ENCODE data around the gene ARL14EP.

ARL14EP gene

DNA sequence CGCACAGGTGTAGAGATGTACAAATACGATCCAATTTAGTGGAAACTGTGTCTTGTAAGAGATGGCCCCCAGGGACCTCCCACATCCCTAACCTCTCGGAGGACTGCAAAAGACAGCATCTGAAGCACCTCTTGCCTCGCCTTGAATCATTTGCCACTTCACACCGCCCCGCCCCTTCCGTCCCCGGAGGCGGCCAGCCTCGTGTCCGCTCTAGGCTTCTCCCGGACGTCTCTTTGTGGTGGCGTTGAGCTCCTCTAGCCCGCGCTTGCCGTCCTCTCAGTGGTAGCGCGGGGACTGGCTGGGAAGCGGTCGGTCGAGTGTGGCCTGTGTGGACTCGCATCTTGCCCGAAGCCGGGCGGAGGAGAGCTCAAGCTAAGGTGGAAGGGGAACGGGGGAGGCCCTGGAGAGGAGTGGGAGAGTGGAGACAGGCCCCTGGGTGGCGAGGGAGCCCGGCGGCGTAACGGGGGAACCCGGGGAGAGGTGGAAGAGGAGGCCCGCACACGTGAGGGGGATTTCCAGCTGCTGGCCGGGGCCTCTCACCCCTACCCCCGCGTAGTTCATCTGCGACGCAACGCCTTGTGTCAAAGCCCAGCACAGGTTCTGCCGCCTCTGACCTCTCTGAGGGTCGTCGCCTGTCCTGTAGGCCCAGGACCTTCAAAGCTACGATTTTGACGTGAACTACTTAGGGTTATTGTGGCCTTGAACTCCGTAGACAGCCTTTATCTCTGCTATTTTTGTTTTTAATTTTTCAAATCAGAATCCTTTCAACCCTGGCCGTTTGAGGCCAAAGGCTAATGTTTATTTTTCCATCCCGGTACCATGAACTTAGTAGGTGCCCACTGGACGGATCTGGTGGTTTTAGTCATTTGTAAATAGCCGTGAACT is at the start of gene ARL14EP:
TSS of gene ARL14EP (plus strand) at position 279 of the 885 bp plus-strand sequence. CDS start 7,845 bp downstream, outside the sequence.
- peak; percentile 87 for DNase-seq (ENCODE audit: low read depth)

DNA sequence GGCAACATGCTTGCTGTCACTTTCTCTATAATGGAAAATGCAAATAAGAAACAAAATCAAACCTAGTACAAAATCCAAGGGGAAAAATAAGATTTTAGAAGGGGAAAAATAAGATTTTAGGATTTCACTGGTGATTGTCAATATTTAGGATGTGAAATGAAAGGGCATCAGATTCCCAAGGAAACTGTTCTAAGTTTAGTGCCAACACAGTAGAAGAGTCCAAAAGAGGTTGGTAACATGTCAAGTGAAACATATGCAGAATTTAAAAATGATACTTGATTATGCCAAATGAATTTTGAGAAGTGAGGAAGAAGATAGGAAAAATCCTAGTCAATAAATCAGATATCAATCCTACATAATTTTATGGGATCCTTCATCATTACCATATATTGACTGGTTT is 45.7 kb upstream of the ARL14EP start:
- DNase-seq (ENCODE audit: low read depth) = no peak

DNA sequence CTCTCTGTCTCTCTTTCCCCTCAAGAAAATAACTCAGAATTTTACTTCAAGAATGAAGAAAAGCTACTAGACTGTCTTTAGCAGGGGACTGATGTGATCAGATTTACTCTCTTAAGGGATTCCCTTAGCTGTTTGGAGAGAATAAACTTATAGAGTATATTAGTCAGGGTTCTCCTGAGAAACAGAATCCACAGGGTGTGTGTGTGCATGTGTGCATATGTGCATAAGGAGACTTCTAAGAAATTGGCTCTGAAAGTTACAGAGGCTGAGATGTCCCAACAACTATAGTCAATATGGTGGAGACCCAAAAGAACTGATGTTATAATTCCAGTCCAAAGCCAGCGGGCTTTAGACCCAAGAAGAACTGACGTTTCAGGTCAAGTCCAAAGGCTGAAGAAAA is 43.1 kb upstream of the ARL14EP start:
- no peak for DNase-seq (ENCODE audit: low read depth)

DNA sequence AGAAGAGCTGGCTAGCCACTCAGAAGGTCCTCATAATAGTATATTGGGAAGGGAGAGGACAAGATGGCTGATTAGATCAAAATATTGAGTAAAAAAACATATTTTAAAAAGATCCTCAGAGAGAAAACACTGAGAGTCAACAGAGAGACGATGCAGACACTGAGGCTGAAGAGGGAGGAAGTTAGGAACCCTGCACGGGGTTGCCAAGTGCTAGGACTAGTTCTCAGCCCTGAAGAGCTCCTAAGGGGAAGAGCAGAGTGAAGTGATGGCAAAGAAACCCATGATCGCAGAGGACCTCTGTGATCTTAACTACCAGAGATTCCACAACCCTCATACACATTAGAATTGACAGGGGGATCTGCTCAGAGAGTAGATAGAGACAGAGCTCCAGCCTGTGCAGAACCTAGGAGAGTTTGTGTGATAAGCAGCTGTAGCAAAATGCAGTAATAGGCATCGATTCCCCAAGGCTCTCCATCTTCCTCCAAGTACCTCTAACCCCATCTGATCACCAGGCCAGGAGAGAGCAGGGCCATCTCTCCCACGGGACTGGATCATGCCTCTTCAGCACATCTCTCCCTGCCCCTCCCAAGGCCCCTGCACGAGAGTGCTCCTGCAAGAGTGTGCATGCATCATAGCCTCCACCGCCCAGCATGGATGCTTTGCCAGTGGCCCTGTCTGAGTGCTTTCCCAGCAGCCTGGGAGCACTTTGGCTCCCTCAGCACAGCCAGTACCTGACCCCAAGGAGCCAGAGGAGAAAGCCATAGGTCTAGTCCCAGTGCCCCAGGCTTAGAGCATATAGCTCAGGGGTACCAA is 41.2 kb upstream of the ARL14EP start:
- no peak for DNase-seq (ENCODE audit: low read depth)

DNA sequence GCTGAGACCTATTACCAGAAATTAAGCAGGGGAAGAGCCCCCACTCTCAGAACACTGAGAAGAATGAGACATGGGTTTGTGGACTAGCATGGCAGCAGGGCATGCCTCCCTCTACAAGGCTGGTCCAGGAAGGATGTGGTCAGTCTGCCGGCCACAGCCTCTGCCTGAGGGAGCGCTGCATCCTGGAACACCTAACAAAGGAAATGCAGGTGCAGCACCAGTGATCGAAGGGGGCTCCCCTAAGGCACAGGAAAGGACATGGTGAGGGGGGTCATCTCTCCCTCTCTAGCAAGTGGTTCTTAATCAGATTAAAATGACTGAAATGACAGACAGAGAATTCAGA is 40.6 kb upstream of the ARL14EP start:
- DNase-seq (ENCODE audit: low read depth) = peak; percentile 8

DNA sequence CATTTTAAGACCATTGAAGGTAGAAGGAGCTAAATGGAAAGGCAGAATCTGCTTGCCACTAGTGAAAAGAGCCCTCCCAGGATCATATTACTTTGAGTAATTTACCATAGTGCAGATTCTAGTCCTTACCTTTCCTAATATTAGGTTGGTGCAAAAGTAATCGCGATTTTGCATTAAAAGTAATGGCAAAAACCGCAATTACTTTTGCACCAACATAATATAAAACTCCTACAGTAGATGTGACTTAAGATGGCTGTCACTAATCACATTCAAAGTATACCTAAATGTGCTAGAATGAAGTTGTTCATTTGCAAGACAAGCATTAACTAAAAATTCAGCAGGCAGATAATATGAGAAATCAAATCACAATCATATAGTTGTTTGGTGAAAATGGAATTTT is 38.1 kb upstream of the ARL14EP start:
- no peak for DNase-seq (ENCODE audit: low read depth)

DNA sequence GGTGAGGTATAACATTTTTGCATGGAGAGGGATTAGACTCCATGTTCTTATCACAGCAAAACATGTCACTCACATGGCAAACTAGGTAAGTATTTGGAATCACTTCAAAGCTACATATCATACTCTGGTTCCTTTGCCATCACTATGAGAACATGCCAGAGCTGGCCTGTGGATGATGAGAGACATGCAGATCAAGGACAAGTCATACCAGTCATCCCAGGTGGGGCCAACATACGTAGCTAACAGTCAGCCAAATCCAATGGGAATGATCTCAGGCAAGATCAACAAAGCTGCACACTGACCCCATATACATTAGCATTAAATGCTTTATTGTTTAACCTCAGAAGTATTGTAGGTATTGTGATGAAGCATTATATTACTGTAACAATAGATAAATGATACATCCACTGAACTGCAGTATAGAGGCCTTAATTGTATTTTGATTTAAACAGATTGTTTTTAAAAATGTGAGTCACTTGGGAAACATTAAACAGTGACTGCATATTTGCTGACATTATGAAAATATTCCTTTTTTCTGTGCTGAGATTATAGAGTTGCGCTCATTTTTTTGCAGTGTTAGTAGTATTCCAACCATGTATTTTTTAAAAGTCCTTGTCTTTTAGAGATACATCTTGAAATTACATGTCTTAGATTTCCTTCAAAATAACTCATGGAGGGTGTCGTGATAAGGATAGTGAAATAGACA is 37.3 kb upstream of the ARL14EP start:
- DNase-seq (ENCODE audit: low read depth) = no peak

DNA sequence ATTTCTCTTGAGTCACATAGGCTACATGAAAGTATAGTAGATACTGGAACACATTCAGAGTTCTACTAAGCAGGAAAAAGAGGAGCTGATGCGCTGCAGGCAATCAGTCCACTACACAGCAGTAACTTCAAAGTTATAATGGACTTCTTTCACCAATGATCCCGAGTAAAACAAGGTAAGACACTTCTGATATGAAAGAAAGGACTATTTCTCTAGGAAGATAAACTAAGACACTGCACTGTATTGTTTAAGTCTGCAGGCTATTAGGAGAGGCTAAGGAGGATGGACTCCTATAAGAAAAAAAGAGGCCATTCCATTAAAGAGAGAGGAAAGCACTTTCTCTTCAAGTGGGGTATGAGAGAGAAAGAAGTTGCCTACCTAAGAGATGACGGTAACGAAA is 31.6 kb upstream of the ARL14EP start:
- no peak for DNase-seq (ENCODE audit: low read depth)

DNA sequence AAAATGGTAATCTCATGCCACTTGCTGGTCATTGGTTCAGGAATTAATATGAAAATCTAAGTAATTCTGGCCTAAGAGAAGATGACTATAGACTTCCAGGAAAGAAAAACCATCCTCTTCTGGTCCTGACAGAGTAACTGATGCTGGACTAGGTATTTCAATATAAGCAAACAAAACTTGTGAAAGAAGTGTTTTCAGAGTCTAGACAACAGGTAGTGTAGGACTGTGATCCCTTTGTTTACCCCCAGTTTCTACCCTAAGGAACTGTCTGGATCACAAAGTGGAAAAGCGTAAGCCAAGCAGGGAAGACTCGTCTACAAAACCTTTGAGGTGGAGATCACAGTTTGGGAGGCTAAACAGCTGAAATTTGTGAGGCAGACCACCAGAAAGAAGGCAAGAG is 30.4 kb upstream of the ARL14EP start:
- DNase-seq (ENCODE audit: low read depth) = no peak

DNA sequence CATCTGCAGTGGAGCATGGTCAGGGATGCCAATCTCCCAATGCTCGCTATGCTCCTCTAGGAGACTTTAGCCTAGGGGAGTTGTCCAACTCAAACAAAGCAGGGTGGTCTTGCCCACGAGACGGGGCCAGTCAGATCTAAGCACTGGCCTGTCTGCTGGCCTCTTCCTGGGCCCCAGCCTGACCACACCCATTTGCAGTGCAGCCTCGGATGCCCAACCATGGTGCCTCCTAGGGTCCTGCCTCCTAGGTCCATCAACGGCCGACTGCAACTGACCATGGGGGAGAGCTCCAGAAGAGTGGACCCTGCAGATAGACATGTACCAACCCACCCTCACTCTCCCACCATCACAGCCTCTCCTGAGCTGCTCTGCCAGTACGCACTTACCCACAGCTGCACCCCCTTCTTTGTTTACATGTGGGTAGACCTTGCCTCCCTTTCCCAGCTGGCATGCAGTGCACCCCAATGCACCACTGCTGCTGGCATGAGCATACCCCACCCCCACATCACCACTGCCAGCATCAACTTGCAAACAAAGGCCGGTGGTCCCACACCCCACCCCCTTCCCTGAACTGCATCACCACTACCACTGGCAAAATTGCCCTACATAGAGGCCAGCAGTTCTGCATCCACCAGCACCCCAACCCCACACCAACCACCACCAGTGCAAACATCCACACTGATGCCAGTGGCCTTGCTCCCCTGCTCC is 27.6 kb upstream of the ARL14EP start:
- DNase-seq (ENCODE audit: low read depth) = no peak

DNA sequence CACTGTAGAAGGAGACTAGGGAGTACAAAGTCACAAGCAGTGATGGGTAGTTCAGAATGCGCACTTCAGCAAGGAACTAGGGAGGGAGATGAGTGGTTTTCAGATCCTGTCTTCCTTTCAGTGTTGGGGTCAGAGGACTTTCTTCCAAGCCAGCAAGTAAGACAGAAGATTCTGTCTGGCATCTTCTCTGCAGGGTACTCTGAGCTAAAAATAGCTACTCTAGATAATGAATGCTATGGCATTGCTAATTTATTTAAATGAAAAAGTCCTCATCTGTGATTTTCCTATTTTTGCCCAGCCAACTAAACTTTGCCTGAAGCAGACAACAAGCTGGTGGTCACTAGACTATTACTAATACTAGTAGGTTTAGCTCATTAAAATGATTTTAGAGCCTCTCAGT is 18.3 kb upstream of the ARL14EP start:
- DNase-seq (ENCODE audit: low read depth) = no peak

DNA sequence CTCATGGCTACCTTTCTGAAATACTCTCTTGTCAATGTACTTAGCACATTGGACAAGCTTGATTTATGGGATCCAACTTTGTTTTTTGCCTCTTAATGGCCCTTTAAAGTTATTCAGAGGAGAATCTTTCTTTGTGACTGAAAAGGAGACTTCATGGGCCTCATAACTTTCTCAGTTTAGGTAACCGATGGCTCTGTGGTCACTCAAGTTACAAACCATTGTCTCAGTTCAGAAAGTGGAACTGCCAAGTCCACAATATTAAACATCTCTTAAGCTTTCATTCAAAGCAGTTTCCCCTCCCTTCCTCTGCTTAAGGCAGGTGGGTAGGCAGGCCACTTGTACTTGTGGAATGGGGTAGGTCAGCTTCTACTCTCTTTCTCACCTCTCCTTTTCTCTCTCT is 12.3 kb upstream of the ARL14EP start:
- DNase-seq (ENCODE audit: low read depth) = no peak

DNA sequence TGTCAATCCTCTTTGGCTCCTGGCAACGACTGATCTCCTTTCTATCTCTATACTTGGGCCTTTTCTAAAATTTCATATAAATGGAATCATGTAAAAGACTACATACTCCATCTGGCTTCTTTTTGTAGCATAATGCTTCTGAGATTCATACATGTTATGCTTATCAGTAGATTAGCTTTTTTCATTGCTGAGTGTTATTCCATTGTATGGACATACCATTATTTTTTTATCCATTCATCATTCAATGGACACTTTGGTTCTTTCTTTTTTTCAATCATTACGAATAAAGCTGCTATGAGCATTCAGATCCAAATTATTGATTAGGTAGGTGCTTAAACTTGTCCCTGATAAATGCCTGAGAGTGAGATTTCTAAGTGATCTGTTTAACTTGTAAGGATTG is 11.7 kb upstream of the ARL14EP start:
- no peak for DNase-seq (ENCODE audit: low read depth)

DNA sequence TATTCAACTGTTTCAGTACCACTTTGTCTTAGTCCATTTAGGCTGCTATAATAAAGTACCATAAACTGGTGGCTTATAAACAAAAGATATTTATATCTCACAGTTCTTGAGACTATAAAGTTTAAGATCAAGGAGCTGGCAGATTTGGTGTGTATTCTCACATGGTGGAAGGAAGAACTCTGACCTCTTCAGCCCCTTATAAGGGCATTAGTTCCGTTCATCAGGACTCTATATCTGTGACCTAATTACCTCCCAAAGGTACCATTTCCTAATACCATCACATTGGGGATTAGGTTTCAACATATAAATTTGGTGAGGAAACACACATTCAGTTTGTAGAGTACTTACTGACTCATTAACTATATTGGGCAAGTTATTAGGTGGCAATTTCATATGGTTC is 10.7 kb upstream of the ARL14EP start:
- DNase-seq (ENCODE audit: low read depth) = no peak

DNA sequence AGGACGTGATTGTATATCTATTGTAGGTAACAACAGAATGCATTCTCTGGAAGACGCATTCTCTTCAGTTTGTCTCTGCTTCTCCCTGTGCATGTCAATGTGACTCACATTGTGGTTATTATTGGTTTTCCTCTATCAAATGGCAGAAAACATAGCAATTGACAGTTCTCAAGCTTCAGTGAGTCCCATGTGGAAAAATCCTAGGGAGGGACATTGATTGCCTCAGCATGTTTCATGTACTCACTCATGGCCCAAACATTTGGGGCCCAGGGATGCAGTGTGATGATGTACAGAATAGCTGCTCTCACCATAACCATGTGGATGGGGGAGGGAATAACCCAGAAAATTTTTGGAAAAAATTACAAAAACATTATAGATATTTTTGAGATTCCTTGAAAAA is 9.3 kb upstream of the ARL14EP start:
- DNase-seq (ENCODE audit: low read depth) = no peak

DNA sequence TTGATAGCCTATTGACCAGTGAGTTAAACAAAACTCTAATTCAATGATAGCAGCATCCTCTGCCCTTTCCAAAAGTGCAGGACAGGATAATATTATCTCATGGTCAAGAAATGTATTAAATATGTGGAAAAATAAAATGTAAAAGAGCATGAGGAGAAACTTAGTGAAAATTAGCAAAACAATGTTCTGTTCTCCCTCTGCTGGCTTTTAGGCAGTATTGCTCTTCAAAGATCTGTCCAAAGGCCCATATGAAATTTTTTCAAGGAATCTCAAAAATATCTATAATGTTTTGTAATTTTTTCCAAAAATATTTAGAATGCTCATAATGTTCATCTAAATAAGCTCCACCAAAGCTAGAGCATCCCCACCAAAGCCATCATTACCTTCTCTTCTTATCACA is 8.3 kb upstream of the ARL14EP start:
- no peak for DNase-seq (ENCODE audit: low read depth)

DNA sequence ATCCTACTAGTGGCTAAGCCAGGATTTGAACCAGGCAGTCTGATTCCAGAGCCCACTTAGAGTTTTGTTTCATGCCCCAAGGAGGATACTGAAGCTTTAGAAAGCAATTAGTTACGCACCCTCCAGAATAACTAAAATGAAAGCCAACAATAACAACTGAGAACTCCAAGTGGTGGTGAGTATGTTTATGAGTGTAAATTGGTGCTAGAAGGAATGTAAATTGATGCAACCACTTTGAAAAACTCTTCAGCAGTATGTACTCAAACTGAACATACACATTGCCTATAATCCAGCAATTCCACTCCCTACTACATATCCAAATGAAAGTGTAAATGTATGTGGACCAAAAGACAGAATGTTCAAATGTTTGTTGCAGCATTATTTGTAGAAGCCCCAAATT is 6.7 kb upstream of the ARL14EP start:
- DNase-seq (ENCODE audit: low read depth) = no peak

DNA sequence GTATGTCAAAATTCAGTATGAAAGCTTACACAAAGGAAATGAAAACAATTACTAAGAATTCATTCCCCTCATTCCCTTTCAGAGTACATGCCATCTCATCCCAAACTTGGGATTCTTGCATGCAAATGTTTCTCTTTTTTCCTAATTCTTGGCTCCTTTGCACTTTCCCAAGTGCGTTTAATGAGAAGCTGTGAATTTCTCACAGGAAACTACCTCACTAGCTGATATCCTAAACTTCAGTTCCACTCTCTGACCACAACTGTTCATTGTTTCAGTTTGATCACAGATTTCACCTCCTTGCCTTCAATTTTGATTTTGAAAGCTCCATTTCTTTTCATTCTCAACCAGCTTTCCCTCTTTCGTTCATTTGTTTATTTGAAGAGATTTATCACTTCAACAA is 5.9 kb upstream of the ARL14EP start:
- DNase-seq (ENCODE audit: low read depth) = no peak

DNA sequence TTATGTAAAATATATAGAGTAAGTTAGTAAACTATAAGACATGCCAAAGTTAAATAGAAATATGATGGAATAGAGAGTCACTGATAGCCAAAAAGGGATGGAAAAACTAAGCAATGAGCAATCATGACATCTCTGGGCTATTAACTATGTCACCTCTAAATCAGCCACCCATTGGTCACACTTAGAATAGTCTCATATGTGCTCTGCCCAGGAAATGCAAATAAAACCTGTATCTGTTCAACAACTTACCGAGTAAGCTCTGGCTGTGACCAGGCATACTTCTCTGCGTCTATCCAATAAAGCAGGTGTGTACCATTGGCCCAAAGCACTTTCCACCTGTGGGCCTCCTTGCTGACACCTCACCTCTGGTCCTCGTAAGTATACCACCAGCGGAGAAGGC is 1.6 kb upstream of the ARL14EP start:
- no peak for DNase-seq (ENCODE audit: low read depth)

DNA sequence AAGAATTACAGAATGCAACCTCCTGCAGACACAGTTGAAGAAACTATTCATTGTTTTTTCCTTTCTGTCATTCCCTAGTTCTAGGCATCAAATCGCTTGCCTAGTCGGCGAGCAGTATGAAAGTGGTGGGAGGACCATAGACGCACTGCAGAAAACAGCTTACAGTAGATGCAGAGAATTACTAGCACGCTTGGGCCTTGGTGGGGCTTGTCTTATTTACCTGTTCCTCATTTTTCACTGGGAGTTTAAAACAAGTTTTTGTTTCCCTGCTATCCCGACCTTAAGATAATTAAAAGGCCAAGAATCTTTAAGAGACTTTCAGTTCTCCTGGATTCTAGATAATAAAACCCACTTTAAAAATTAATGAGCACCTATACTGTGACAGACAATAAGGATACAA is 713 bp upstream of the ARL14EP start:
- no peak for DNase-seq (ENCODE audit: low read depth)

DNA sequence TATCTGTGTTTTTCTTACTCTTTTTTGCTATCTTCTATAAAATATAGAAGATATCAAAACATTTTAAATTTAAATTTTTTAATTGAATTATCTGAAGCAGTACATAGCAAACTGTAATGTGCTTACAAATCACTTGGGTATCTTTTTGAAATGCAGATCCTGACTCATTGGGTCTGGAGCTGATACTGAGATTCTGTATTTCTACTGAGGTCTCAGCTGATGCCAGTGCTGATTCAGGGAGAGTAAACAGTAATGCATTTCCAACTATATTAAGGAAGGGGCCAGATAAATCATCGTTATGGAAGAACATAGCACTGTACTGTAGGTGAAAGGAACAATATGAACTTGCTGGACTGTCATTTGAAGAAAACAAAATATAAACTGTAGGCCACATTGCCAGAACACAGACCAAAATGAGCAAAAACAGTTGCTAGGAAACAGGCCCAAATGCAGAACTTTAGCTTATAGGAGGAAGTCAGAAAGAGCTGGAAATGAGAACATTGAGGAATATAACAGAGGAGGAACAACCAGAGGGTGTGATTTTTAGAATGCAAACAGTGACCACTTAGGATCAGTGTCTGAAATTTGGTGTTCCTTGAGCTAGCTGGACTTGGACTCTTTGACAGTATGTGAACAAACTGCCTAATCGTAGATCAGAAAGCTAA is 3.3 kb downstream of the ARL14EP start:
- DNase-seq (ENCODE audit: low read depth) = no peak

DNA sequence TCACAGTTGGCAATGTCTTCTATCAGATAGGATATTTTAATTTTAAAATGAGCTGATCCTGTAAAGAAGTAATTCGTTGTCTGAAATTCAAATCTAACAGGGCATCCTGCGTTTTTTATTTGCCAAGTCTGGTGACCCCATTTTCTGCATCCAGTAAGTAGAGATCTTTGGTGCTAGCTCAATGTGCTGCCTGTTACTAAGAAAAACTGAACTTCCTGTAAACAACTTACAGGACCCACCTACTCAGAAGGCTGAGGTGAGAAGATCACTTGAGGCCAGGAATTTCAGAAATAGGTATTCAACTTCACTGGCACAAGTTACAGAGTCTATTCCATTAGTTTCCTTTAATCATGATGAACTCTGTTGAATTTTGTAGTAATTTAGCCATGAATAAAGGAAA is 4.0 kb downstream of the ARL14EP start:
- DNase-seq (ENCODE audit: low read depth) = no peak
